Stimulated activated CD4-positive, alpha-beta T cell treated with anti-CD3 and anti-CD28 coated beads, Interleukin-4, amount 100 ng/mL, for 1 hour (primary cell): ENCODE measurements around the gene MAN1C1.

Experiments used
- DNase-seq: peaks from one replicate; pipeline ENCODE4 v3.0.0-alpha.2; 2020

Gene MAN1C1

DNA sequence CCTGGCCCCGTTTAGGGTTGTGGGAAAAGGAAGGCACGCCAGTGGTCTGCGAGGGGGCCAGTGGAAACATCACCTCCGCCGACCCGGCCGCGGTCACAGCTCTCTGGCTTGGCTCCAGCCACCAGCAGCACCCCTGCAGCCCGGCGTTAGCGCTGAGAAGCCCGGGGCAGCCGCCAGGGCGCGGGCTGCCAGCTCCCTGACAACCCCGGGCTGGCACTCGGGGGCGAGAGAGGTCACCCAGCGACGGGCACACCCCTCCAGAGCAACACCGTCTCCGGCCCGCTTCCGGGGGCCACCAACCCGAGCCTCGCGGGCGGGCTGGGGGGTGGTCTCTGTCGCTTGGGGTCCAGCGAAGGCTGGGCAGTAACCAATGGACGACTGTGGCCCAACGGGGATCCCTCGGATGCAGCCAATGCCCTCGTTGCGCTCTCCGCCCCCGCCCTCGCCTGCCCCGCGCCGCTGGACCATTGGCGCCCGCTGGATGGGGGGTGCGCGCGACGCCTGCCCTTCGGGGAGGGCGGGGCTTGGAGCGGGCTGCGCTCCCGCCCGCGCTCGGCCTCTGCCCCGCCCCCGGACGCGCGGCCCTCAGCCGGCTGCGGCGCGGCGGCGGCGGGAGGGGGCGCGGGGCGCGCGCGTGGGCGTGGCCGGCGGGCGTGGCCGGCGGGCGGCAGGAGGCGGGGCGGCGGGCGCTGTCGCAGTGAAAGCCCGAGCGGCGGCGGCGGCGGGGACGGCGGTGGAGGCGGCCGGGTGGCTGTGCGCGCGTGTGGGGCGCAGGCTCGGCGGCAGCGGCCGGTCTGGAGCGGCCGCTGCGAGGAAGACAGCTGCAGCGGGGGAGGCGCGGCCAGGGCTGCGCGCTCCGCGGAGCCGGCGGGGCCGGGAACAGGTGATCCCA, at the start of gene MAN1C1:
Gene MAN1C1, plus strand, starts transcription at position 697 of the 892 bp plus-strand sequence. CDS start 1,007 bp downstream, outside the sequence.
- peak; percentile 79 for DNase-seq

GRCh38 chr1:25567710-25568089, 48.9 kb upstream of the MAN1C1 start:
- DNase-seq, result no peak

DNA sequence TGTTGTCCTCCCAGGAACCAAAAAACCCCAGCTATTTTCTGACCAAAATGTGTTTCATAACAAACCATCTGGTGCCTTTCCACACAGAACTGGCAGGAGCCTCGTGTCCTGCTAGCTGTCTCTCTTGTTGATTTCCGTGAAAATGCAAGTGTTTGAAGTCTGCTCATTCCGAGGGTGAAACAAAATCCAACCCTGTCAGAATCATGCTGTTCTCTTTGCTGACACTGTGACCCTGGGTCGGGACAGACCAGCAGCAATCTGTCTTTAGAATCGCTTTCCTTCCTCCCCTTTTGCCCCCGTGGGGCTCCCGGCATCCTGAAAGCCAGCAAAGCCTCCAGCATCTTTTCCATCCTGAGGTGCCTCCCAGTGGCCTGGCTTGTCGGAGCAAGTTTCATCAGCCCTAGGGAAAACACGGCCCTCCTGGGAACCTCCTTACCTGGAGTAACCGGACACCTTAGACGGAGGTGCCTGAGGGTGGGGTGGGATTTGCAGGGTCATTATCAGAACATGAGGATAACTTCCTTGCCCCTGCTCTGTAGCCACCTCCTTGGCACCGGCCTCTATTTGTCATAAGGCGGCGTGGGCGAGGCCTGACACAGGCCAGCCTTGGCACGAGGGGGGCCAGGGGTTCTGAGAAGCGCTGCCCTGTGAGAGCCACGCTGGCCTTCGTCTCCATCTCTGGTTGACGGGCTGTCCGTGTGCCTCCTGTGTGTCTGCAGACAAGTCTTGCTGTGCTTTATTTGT, 48.3 kb upstream of the MAN1C1 start:
- DNase-seq, result no peak

- DNase-seq, result no peak
Observed at GRCh38 chr1:25568834-25569596, 47.6 kb upstream of the MAN1C1 start.

DNA sequence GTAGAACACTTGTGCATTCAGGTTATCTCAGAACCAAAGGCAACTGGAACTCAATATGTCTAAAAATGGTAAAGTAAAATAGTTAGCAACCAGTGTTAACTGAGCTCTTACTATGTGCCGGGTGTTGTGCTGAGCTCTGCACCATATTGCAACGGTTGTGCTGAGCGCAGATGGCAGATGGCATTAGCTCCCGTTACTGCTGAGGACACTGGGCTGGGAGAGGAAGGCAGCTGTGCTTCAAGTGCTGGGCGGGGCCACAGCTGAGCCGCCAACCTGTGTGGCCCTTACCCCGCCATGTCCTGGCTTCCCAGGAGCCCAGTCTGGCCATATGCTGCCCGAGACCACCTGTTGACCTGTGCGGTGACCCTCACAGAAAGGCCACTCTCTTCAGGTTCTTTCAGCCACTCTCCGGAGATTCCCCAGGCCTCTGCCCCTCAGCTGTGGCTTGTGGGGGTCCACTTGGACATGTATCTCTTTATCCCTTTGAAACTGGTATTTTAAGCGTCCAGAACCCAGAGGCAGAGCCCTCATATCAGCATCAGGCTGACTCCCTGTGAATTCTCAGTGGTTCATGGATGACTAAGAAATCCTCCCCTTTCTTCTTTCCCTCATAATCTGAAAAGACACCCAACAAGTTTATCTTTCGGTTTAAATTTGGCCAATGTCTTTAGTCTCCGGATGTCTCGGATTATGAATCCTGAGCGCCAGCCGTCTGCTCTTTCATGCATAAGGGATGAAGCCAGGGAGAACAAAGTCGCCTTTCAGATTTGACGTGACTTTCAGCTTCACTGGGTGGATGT, 46.8 kb upstream of the MAN1C1 start:
- no peak for DNase-seq

DNA sequence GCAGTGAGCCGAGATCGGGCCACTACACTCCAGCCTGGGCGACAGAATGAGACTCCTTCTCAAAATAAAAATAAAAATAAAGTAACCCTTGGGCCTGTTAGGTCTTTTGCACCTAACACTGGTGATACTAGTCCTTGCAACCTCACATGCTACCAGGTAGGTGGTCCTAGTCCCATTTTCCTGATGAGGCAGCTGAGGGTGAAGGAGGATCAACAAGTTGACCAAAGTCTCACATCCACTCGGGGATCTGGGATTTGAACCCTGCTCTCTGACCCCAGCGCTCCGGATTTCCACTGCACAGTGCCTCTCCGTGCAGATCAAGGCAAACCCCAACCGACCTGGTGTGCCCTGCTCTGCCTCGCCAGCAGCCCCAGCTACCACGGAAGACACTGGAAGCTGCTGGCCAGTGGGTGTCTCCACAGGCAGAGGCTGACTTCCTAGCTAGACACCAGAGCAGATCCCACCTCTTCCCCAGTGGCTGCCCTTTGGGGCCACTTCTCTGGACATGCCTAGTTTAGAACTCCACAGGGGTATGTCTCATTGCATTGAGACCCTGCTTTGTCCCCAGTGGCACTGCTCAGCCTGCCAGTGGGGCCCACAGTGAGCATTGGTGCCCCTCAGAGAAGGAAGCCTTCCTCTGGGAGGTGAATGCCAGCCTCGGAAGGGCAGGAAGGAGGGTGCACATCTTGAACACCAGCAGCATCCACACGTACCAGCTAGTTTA, 45.6 kb upstream of the MAN1C1 start:
- DNase-seq, result no peak

DNA sequence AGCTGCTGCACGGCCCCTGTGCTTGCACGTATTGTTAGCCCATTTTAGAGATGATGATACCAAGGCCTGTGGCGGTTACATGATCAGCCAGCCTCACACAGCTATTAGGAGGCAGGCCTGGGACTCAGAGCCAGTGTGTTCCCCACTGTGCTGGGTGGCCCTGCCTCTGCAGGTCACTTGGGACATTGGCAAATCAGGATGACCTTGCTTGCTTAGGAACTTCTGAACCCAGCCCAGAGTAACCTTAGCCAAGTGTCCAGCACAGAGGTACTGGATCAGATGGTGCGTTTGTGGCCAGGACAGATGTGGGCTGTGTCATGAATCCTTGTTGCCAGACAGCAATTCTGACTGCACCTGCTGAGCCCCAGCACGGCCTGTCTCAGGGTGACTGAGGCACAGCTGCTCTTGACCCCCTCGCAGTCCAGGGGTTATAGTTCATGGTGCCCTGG, 45.0 kb upstream of the MAN1C1 start:
- no peak for DNase-seq

GRCh38 chr1:25572107-25572506, 44.5 kb upstream of the MAN1C1 start:
- no peak for DNase-seq

DNA sequence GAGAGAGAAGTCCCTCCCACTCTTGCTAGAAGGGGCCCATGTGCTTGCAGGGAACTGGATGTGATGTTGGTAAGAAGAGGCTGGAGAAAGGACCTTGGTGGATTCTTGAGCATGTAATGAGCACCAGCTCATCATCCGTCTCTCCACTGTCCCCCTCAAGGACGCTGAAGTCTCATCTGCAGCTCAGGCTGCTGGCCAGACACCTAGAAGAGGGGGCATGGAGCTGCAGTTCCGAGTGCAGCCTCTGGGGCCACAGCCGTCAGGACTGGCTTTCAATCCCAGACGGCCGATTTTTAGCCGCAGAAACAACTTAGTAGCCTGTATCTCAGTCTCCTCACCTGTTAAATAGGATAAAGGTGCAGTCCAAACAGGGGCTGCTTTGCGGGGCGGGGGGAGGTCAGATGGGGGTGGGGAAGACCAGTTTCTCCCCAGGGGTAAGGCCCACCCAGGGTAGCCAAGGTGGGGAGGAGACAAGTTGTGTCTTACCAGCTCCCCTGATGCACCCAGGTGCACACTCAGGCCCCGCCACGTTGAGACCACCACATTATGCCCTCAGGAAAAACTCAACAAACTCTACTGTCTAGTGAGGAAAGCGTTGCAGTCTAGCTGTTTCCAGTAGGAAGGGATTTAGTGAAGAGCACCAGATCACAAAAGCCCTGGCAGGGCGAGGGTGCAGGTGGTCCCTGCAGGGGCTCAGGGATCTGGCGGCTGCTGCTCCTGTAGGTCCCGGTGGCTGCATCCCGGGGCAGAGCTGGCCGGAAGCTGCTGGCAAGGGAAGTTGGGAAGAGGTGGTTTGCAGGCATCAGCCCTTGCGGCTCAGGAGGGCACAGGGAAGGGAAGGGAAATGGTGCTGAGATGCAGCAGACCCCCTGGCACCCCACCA, 43.6 kb upstream of the MAN1C1 start:
- peak; percentile 64 for DNase-seq

DNA sequence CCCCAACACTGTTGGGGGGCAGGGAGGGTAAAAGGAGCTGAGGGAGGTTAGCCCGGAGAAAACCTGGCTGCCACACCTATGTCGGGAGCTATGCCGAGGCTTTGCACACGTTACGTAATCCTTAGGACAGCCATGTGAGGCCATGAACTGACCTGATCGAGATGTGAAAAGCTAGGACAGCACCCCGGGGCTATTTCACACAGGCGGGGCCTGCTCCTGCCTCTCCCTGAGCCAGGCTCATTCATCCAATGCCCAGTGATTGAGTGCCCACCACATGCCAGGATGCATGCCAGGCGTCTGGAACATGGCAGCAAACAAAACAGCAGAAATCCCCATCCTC, 43.0 kb upstream of the MAN1C1 start:
- DNase-seq, result no peak

DNA sequence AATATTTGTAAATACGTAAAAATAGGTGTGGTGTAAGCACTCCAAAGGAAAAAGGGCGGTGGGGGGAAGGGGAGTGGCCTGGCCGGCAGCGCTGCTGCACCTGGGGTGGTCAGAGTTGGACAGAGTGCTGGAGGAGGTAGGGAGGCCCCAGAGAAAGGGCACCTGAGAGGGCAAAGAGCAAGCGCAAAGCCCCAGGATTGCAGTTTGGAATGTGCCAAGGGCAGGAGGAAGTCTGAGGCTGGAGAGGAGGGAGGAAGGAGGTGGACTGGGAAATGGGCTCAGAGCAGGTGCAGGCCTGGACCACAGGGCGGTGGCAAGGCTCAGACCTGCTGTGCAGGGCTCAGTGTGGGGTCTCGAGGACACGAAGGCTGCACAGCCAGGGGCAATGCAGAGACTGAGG, 42.6 kb upstream of the MAN1C1 start:
- no peak for DNase-seq

GRCh38 chr1:25575191-25575590, 41.4 kb upstream of the MAN1C1 start:
- DNase-seq, result no peak

DNA sequence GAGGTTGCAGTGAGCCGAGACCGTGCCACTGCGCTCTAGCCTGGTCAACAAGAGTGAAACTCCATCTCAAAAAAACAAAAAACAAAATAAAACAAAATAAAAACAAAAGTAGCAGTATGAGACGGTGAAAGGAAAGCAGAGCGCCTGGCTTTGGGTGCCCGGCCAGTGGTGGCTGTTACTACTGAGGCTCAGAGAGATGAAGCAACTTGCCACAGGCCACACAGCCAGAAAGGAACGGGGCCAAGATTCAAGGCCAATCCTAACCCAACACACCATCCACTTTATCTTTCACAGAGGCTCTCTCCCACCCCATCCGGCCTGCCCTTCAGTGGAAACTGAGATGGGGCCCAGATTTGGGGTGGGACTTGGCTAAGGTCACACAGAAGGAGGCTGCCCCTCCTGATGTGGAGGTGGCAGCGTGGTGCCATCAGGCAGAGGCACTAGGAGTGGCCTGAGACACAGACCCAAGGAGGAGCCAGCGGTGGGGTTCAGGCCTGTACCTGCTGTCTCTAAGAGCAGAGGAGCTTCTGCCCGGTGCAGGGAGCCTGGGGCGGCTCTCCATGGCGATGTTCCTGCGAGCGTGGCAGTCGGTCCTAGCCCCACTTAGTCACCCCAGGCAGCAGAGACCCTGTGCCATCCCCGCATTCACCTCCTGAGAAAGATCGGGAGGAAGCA, 40.0 kb upstream of the MAN1C1 start:
- no peak for DNase-seq

- no peak for DNase-seq
Observed at GRCh38 chr1:25577134-25577920, 39.3 kb upstream of the MAN1C1 start.

- no peak for DNase-seq
Observed at GRCh38 chr1:25579292-25580252, 37.0 kb upstream of the MAN1C1 start.

DNA sequence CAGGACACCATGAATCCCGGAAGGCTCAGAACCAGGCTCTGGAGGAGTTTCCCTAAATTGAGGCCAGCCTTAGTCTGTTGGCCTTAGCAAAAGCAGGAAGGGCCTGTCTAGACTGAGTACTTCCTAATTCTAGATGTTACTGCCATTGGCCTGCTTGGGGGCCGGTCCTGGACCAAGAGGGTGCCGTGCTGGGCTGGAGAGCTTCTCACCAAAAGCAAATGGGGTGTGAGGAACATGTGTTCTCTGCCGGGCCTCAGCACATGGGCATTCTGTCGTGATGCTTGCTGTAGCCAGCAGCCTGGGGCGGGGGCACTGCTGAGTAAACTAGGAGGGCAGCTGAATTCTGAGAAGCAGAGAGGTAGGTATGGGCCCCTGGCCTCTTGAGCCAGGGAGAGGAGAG, 35.7 kb upstream of the MAN1C1 start:
- no peak for DNase-seq

DNA sequence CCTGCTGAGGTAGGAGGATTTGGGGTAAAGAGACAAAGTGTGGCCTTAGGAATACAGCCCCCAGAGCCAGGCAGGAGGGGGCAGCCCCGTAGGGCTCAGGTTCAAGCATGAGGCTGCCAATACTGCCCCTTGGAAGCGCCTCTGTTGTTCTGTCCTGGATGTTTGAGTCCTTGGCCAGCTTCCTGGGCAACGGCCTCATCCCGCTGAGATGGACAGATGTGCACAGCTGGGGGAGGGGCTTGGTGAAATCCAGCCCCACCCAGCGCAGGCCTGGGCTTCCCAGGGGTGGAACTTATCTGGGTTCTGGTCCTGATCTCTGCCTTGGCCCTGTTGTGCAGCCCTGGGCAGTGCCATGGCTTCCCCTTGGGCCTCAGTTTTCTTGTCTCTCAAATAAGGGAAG, 34.8 kb upstream of the MAN1C1 start:
- DNase-seq, result no peak
